ENCODE data around the gene OR52M1.
"Not testable (repeated sequence)": the region's sequence is repeated elsewhere in the genome, so short reads cannot be mapped to it uniquely, and the experiment has no call there.

OR52M1 gene, protein sequence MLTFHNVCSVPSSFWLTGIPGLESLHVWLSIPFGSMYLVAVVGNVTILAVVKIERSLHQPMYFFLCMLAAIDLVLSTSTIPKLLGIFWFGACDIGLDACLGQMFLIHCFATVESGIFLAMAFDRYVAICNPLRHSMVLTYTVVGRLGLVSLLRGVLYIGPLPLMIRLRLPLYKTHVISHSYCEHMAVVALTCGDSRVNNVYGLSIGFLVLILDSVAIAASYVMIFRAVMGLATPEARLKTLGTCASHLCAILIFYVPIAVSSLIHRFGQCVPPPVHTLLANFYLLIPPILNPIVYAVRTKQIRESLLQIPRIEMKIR

DNA sequence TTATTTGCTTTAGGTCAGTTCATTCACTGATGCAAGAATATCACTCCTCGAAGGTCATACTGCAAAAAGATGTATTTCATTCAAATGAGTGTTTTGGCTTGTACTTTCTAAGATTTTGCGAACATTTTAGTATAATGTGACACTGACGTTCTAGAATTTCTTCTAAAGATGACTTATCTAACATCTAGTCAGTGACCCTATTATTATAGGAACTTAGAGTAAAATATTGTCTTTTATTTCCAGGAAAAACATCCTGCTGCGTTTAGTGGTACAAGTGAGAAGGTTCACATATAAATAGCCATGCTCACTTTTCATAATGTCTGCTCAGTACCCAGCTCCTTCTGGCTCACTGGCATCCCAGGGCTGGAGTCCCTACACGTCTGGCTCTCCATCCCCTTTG, at the start of gene OR52M1:
Gene OR52M1 (plus strand): TSS at position 301 of the 400 bp plus-strand sequence. CDS start 0 bp downstream, at position 301.
- no peak for DNase-seq (ENCODE audit: low read depth in 2 of 2)

DNA sequence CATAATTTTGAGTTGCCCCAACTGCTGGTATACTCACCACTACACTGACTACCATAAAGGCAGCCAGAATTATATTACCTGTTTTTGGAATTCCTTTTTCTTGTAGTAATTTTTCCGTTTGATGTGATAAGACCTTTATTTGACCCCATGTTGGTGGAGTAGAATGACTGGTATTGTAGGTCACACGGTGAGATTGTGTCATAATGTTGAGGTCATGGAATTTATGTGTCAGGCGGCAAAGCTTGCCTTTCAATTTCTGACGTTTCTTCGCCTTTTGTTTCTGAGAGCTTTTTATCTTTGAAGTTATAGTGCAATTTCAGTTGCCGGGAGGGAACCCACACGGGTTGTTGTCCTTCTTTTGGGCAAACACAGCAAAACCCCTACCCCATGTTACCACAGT, 49.5 kb upstream of the OR52M1 start:
- DNase-seq (ENCODE audit: low read depth in 2 of 2): no peak

DNA sequence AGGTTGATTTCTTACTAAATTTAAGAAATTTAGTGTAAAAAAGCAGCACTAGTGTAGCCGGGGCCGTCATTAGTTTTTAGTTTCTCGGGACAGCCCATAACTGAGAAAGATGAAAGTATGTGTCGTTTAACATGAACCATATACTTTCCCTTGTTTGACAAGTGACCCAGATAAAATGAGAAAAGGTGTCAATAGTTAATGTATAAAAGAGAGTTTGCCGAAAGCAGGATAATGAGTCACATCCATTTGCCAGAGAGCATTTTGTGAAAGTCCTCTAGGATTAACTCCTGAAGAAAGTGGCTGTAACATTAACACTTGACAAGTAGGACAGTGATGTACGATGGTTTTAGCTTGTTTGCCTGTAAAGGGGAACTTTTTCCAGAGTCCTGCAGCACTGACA, 49.0 kb upstream of the OR52M1 start:
- no peak for DNase-seq (ENCODE audit: low read depth in 2 of 2)

DNA sequence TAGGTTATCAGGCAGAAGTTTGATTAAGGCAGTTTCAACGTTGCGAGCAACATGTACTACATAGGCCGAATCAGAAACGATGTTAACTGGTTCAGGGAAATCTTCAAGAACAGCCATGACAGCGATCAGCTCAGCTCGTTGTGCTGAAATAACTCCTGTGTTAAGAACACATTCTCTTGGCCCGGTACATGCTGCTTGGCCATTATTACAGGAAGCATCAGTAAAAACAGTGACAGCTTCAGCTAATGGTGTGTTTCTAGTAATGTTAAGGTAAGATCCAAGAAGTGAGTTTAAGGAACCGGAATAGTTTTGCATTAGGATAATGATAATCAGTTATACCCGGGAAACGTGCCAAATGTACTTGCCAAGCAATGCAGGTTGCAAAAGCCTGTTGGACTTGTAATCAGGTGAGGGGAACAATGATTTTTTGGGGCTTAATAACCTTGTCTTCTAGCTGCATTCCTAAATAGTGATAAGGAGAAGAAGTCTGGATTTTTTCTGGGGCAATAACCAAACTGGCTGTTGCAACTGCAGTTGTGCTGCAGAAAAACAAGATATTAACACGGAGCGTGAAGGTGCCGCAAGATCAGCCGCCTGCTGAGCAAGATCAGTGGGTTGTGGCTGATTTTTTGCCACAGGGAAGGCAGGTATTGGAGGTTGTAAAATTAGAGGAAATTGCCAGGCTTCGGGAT, 48.3 kb upstream of the OR52M1 start:
- DNase-seq (ENCODE audit: low read depth in 2 of 2): no peak

DNA sequence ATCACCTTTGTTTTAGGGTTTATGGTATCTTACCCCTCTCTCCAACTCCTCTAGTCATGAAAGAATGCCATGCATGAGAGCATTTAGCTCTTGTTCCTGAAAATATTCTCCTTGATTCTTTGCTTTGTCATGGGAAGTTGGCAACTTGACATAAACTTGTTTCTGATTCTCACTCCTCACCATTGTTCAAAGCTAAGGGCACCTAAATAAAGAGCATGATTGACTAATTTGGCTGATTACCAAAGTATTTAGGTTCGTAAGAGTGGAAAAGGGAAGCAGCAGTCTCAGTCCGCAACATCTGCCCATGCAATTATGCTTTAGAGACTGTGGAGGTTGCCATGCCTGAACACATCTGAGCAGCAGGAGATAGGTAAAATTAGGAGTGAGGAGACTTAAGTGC, 36.1 kb upstream of the OR52M1 start:
- DNase-seq (ENCODE audit: low read depth in 2 of 2): no peak

DNA sequence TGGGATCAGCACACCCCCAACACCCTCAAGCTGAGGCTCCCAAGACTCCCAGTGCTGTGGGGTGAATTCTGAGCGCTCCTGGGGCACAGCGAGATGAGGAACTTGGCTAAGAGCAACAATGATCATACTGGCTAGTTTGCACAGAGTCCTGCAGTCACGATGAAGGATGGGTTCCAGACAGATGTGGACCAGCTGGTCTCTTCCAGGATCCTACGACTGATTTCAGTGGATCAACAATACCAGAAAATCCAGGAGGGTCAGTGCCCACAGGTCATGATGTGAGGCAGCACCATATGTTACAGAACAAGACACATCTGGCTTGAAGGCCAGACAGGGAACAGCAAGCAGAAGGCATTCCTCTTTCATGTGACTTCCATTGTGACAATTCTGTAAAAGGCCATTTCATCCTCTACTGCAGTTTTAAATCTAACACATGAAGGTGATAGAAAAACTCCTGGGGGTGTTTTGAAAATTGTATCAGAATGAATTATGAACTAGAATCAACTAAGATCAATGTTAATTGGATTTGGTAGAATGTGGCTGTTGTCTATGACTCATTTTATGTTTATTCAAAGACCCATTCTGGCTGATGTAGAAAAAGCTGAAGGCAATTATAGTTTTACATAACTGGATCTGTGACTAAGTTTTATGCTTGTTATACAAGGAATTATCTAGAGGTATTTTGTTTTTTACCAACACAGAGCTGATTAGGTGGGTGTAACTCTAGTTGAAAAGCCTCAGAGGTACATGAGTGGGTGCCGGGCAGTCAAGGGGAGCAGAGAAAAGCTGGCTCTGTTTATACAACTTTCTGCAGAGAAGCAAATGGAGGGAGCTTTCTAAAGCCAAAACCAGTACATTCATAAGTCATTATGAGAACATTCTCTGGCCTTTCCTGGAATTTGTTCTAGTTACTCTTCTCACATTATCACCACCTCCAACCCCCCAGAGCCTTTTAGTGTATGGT, 33.4 kb upstream of the OR52M1 start:
- DNase-seq (ENCODE audit: low read depth in 2 of 2): no peak

DNA sequence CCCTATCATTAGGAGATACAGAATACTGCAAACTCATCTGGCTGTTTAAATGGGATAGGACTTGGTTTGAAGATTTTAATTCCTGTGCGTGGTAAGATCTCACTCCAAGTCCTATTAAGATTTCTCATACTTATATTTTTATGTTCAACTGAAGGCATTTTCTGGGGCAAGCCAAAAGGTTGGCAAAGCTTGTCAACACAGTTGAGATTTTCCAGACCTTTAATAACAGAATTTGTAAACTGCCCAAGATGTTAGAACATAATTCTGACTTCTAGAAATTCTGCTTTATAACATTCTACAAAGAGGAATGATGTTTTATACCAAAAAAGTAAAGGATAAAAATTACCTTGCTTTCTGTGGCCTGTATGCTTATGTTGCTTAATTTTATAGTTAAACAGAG, 30.8 kb upstream of the OR52M1 start:
- no peak for DNase-seq (ENCODE audit: low read depth in 2 of 2)

DNA sequence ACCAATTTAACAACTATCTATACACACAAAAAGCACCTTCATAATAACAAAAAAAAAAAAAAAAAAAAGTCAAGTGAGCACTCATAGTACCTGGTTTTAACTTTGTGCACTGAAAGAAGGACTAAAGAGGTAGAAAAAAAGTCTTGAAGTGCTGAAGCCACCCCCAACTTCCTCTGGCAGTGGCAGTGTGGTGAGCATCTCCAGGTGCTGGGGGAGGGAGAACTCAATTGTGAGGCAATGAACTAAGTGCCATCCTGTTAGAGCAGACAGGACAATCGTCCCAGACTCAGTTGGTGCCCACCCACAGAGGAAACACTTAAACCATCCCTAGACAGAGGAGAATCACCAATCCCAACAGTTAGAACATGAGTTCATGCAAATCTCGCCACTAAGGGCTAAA, 22.7 kb upstream of the OR52M1 start:
- DNase-seq (ENCODE audit: low read depth in 2 of 2): no peak

DNA sequence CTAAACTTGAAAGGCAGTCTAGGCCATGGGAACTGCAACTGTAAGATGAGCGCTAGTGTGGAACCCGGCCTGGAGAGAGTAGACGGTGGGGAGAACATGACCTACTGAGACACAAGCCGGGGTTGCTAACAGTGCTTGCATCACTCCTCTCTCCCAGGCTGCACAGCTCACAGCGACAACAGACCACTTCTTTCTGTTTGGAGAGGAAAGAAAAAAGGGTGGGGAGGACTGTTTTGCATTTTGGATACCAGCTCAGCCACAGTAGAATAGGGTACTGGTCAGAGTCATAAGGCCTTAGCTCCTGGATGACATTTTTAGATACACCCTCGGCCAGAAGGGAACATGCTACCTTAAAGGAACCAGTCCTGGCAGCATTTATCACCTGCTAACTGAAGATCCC, 22.2 kb upstream of the OR52M1 start:
- no peak for DNase-seq (ENCODE audit: low read depth in 2 of 2)

DNA sequence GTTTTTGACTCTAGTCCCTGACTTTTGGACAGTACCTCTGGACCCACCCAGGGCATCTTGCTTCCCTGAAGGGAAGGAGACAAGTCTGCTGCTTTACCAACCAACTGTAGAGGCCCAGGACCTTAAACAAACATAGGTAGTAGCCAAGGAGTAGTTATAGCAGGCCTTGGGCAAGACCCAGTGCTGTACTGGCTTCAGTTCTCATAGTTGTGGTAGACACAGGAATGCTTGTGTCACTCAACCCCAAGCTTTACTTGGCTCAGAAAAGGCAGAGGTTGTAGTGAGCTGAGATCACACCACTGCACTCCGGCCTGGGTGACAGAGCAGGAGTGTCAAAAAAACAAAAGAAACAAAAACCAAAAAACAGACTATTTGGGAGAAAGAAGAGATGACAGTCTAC, 21.3 kb upstream of the OR52M1 start:
- no peak for DNase-seq (ENCODE audit: low read depth in 2 of 2)

DNA sequence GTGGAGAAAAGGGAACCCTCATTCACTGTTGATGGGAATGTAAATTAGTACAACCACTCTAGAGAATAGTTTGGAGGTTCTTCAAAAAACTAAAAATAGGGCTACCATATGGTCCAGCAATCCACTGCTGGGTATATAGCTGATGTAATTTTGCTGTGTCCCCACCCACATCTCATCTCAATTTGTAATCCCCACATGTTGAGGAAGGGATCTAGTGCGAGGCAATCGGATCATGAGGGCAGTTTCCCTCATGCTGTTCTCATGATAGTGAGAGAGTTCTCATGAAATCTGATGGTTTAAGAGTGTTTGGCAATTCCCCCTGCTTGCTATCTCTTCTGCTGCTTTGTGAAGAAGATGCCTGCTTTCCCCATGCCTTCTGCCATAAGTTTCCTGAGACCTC, 17.1 kb upstream of the OR52M1 start:
- DNase-seq (ENCODE audit: low read depth in 2 of 2): no peak

DNA sequence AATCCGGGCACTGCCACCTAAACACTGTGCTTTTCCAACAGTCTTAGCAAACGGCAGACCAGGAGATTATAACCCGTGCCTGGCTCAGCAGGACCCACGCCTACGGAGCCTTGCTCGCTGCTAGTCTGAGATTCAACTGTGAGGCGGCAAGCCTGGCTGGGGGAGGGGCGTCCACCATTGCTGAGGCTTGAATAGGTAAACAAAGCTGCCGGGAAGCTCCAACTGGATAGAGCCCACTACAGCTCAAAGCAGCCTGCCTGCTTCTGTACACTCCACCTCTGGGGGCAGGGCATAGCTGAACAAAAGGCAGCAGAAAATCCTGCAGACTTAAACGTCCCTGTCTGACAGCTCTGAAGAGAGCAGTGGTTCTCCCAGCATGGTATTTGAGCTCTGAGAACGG, 13.3 kb upstream of the OR52M1 start:
- DNase-seq (ENCODE audit: low read depth in 2 of 2): not testable (repeated sequence)

DNA sequence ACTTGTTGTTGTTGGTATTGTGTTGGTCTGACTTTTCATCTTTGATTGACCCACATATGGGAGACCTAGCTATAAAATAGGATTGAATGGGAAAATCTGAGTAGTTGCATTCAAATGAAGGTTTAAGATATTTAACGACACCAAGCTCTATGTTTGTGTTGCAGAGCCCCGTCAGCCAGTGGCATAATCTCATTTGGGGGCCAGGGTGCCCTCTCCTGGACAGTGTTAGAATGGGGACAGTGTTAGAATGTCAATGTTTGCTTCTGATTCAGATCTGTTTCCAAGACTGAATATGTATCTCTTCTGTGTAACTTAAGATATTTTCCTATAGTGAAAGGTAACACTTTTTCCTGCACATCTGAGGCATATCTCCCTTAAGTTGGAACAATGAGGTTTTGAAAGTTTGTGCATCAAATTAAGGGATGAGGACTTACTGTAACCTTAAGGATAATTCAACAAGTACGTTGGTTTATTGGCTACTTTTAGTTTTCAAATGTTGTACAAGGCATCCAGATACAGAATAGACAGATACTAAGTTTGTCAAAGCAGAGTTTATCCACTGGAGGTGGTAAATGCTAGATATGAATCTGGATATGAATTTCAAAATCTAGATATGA, 5.3 kb upstream of the OR52M1 start:
- peak; percentile 28 to 47 for DNase-seq (ENCODE audit: low read depth in 2 of 2)

DNA sequence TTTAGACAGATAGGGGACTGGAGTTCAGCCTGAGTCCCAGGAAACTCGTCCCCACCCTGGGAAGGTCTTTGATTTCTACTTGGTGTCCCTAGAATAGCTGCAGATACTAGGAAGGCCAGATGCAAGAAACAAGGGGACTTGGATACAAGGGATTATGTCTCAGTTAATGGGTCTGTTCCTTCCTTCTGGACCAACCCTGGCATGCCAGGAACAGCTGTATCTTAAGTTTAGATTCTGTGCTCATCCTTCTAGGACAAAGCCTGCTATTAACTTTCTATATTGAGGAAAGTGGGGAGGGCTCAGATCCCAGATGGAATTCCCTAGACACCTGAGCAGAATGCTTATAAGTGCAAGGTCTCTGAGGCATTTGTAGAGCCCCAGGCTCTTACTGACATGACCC, 3.9 kb upstream of the OR52M1 start:
- DNase-seq (ENCODE audit: low read depth in 2 of 2): no peak

DNA sequence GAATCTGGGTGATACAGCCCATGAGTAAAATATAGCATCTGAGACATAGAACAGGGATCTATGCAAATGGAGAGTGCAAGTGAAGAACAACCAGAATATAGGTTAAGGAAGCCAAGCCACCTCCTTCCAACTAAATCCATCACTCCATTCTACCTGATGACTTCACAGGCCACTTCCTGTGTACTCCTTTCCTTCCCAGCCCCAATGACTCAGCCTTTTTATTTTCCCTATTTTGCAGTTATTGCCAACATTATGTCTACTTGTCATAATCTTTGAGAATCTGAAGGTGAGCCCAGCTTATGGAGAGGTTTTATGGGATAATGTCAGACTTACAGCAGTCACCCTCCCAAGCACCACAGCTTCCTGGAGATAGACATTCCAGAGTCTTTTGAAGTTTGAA, 1.4 kb upstream of the OR52M1 start:
- no peak for DNase-seq (ENCODE audit: low read depth in 2 of 2)

DNA sequence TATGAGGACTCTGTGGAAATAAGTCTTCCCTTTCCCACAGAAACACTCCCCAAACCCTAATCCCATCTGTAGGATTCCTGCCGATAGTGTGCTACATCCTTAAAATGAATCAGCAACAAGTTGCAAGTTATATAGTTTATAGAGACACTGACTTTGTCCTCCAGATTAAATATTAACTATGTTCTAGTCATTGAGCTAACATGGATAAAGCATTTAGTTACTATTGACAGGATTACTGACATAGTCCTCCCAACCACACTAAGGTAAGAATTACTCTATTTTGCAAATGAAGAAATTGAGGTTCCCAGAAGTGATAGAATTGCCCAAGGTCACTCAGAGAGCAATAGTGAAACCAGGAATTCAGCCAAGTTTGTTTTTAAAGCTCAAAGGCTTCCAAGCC, 1.9 kb downstream of the OR52M1 start:
- DNase-seq (ENCODE audit: low read depth in 2 of 2): no peak

DNA sequence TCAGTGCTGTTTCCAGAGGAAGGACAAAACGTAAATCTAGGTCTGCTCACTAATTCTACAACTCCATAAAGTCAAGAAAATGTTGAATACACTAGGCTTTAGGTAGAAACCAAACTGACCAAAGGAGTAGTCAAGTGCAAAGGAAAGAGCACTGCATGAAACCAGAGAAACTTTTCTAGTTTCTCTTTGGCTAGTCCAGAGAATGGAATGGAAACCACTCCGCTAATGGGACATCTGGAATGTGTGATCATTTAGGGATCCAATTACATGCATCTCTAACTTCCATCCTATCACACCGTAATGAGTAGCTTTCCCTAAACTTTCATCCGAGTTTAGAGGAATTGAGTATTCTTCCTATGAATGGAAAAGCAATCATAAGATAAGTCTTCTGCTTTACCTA, 2.4 kb downstream of the OR52M1 start:
- DNase-seq (ENCODE audit: low read depth in 2 of 2): no peak

DNA sequence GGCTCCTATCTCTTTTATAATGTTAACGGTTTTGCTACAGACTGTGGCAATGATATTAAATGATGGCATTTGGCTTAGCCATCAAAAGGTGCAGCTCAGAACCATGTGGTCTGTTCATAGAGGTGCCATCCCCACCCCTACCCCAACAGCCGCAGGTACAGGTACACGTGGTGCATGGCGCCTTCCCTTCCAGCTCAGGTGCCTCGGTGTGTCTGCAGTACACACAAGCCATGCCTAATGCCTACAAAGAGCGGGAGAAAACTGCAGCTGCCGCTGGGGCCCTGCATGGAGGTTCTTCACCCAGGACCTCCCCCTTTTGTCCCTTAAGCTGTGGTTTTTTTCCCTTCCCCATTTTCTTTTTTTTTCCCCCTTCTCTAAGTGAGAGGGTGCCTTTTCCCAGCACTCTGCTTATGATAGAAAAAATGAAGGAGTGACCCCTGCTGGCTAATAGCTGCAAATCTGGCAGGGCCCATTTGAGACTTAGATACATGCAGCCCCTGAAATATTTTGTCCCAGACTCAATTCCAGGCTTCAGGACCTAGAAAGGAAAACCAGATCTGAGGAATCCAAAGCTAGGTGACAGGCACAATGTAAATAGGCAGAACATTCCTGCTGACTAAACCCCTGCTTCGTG, 6.5 kb downstream of the OR52M1 start:
- DNase-seq (ENCODE audit: low read depth in 2 of 2): no peak

DNA sequence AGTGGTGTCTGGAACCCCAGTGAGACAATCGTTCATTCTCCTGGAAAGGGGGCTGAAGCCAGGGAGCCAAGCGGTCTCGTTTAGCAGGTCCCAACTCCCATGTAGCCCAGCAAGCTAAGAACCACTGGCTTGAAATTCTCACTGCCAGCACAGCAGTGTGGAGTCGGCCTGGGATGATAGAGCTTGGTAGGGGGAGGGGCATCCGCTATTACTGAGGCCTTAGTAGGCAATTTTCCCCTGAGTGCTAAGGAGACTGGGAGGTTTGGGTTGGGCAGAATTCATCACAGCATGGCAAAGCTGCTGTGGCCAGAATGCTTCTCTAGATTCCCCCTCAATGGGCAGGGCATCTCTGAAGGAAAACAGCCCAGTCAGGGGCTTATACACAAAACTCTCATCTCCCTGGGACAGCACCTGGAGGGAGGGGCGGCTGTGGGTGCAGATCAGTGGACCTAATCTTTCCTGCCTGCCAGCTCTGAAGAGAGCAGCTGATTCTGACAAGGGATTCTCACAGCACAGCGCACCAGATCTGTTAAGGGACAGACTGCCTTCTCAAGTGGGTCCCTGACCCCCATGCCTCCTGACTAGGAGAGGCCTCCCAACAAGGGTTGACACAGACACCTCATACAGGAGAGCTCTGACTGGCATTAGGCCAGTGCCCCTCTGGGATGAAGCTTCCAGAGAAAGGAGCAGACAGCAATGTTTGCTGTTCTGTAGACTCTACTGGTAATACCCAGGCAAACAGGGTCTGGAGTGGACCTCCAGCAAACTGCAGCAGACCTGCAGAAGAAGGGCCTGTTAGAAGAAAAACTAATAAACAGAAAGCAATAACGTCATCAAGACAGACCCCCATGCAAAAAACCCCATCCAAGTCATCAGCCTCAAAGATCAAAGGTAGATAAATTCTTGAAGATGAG, 14.8 kb downstream of the OR52M1 start:
- no peak for DNase-seq (ENCODE audit: low read depth in 2 of 2)

DNA sequence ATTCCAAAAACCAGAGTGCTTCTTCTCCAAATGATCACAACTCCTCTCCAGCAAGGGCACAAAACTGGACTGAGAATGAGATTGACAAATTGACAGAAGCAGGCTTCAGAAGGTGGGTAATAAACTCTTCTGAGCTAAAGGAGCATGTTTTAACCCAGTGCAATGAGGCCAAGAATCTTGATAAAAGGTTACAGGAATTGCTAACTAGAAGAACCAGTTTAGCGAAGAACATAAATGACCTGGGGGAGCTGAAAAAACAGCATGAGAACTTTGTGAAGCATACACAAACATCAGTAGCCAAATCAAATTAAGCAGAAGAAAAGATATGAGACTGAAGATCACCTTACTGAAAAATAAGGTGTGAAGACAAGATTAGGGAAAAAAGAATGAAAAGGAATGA, 15.5 kb downstream of the OR52M1 start:
- DNase-seq (ENCODE audit: low read depth in 2 of 2): no peak
